DOHH2 (cell line): Measurements from ENCODE around the gene SIK2.

Experiments
- H3F3A ChIP-seq: fragments of 200-600 bp; sonication (generic), shearing (Covaris generic); 2 replicates; pipeline ENCODE4 v1.6.0; 2016; ENCODE audit warnings: antibody characterized with exemption, mild to moderate bottlenecking; ENCODE audit not compliant: control insufficient read depth, insufficient read depth
- H3K27ac ChIP-seq: fragments of 200-600 bp; sonication (generic); 2 replicates; pipeline ENCODE4 v1.5.1; 2014; ENCODE audit warnings: low read depth, mild to moderate bottlenecking, low read length, moderate library complexity
- H3K27me3 ChIP-seq: fragments of 200-600 bp; sonication (generic); 2 replicates; pipeline ENCODE4 v1.6.1; 2014; ENCODE audit warnings: mild to moderate bottlenecking, low read length, mixed read lengths; ENCODE audit not compliant: control insufficient read depth
- H3K36me3 ChIP-seq: fragments of 200-600 bp; sonication (generic); 2 replicates; pipeline ENCODE4 v1.6.1; 2014; ENCODE audit warnings: mild to moderate bottlenecking, low read length, moderate library complexity, mixed read lengths; ENCODE audit not compliant: control insufficient read depth
- H3K4me1 ChIP-seq: fragments of 200-600 bp; sonication (generic); 2 replicates; pipeline ENCODE4 v1.6.1; 2014; ENCODE audit warnings: mild to moderate bottlenecking, low read length, mixed read lengths; ENCODE audit not compliant: control insufficient read depth
- H3K4me2 ChIP-seq: fragments of 200-600 bp; sonication (generic); 2 replicates; pipeline ENCODE4 v1.6.0; 2014; ENCODE audit warnings: mild to moderate bottlenecking, low read length, moderate library complexity
- H3K4me3 ChIP-seq: fragments of 200-600 bp; sonication (generic); 2 replicates; pipeline ENCODE4 v1.5.1; 2014; ENCODE audit warnings: mild to moderate bottlenecking, low read length, mixed read lengths
- H3K79me2 ChIP-seq: fragments of 200-600 bp; sonication (generic); 2 replicates; pipeline ENCODE4 v1.6.1; 2014; ENCODE audit warnings: mild to moderate bottlenecking, low read length, mixed read lengths; ENCODE audit not compliant: control insufficient read depth
- H3K9me2 ChIP-seq: fragments of 200-600 bp; sonication (generic); replicated peaks from 2 replicates; pipeline ENCODE4 v1.6.1; 2014; ENCODE audit warnings: mild to moderate bottlenecking, low read length, mixed read lengths; ENCODE audit not compliant: control insufficient read depth
- H3K9me3 ChIP-seq: fragments of 200-600 bp; sonication (generic); 2 replicates; pipeline ENCODE4 v1.6.1; 2014; ENCODE audit warnings: antibody characterized with exemption, low read length, mixed read lengths; ENCODE audit not compliant: control insufficient read depth, insufficient read depth
- H4K20me1 ChIP-seq: fragments of 200-600 bp; sonication (generic); 2 replicates; pipeline ENCODE4 v1.6.0; 2014; ENCODE audit warnings: low read depth, mild to moderate bottlenecking, antibody characterized with exemption, low read length, moderate library complexity; ENCODE audit not compliant: control insufficient read depth, insufficient read depth
- CTCF ChIP-seq: fragments of 200-600 bp; sonication (generic); IDR thresholded peaks from one replicate; pipeline ENCODE4 v1.5.1; 2014; ENCODE audit warnings: antibody characterized with exemption, mild to moderate bottlenecking, low read depth, low read length; ENCODE audit not compliant: poor library complexity, severe bottlenecking
- EZH2phosphoT487 ChIP-seq: fragments of 200-600 bp; sonication (generic); IDR thresholded peaks from 2 replicates; pipeline ENCODE4 v1.6.1; 2017; ENCODE audit warnings: borderline replicate concordance, mild to moderate bottlenecking, antibody characterized with exemption, low read length, moderate library complexity, mixed read lengths

SIK2 gene

GRCh38 chr11:111589886-111590499 is 12.3 kb upstream of the SIK2 start:
- Histone ChIP-seq H3K27me3 (peaks cover 5% of the 10 kb centered on the region; the same call in 1 of the 2 replicates), H3K4me2 (no peak overlapping the region), H3K36me3 (no peaks in the 10 kb centered on the region), H4K20me1 (no peaks in the 10 kb centered on the region), H3K9me3 (no peaks in the 10 kb centered on the region), H3K4me1 (peaks cover 14% of the 10 kb centered on the region), H3K9me2 (no peaks in the 10 kb centered on the region), H3K4me3 (no peak overlapping the region), H3K79me2 (no peaks in the 10 kb centered on the region), H3K27ac (no peak overlapping the region), H3F3A (no peaks in the 10 kb centered on the region)
- TF ChIP-seq CTCF, result no peak
- no peak for TF ChIP-seq EZH2phosphoT487

GRCh38 chr11:111591187-111591960 is 10.9 kb upstream of the SIK2 start:
- Histone ChIP-seq H3K4me2 (no peak overlapping the region), H3K36me3 (no peaks in the 10 kb centered on the region), H3K79me2 (no peaks in the 10 kb centered on the region), H3K27me3 (peaks cover 5% of the 10 kb centered on the region; the same call in 1 of the 2 replicates), H3K4me1 (peaks cover 7% of the 10 kb centered on the region), H4K20me1 (no peaks in the 10 kb centered on the region), H3K9me2 (no peaks in the 10 kb centered on the region), H3K27ac (no peak overlapping the region), H3K9me3 (no peaks in the 10 kb centered on the region; the same call in 1 of the 2 replicates), H3K4me3 (no peak overlapping the region), H3F3A (no peaks in the 10 kb centered on the region)
- TF ChIP-seq EZH2phosphoT487 (no peak), CTCF (no peak)

- Histone ChIP-seq H3K9me3 (no peaks in the 10 kb centered on the region; the same call in 1 of the 2 replicates), H3K9me2 (no peaks in the 10 kb centered on the region), H3K79me2 (no peaks in the 10 kb centered on the region), H3F3A (no peaks in the 10 kb centered on the region), H3K36me3 (no peaks in the 10 kb centered on the region), H4K20me1 (no peaks in the 10 kb centered on the region), H3K27ac (no peak overlapping the region), H3K4me3 (no peak overlapping the region), H3K4me1 (peaks cover 6% of the 10 kb centered on the region; the same call in 1 of the 2 replicates), H3K4me2 (no peak overlapping the region), H3K27me3 (peaks cover 5% of the 10 kb centered on the region; the same call in 1 of the 2 replicates)
- no peak for TF ChIP-seq CTCF
- TF ChIP-seq EZH2phosphoT487, result no peak
Observed at GRCh38 chr11:111592491-111592890, 9.8 kb upstream of the SIK2 start.
